Testis (tissue), 3 donors: Measurements from ENCODE around the gene TOM1L2. TPM values are rescaled to one million over a fixed set of nuclear protein-coding genes. Genes with fewer than 3 reads are reported as not detected.

ENCODE experiments used
- DNase-seq: peaks from one replicate; pipeline ENCODE4 v3.0.0-alpha.2; 2019
- H3K27ac ChIP-seq, 2 donors: fragments of 200-600 bp; sonication (generic); one replicate each; pipeline ENCODE4 v1.5.1; 2019
- H3K27me3 ChIP-seq: fragments of 200-600 bp; sonication (generic); one replicate; pipeline ENCODE4 v1.5.1; 2019
- H3K36me3 ChIP-seq: fragments of 200-600 bp; sonication (generic); one replicate; pipeline ENCODE4 v1.5.1; 2017; ENCODE audit warnings: low read depth; ENCODE audit errors: missing control alignments
- H3K4me1 ChIP-seq: fragments of 200-600 bp; sonication (generic); one replicate; pipeline ENCODE4 v1.5.1; 2019
- H3K4me3 ChIP-seq, 2 donors: fragments of 200-600 bp; sonication (generic); one replicate each; pipeline ENCODE4 v1.5.1; 2017 to 2019
- H3K9me3 ChIP-seq: fragments of 200-600 bp; sonication (generic); one replicate; pipeline ENCODE4 v1.5.1; 2017
- CTCF ChIP-seq, 3 experiments: fragments of 450-650 bp in 2 of 3; fragments of 200-600 bp in 1 of 3; sonication (generic) in 1 of 3; IDR thresholded peaks; one replicate each; pipeline ENCODE4 v1.5.1; 2016 to 2019; ENCODE audit warnings: antibody characterized with exemption in 3 of 3, mild to moderate bottlenecking in 2 of 3, moderate library complexity in 1 of 3
- POLR2A ChIP-seq: fragments of 450-650 bp; IDR thresholded peaks from one replicate; pipeline ENCODE4 v1.6.1; 2017; ENCODE audit warnings: antibody characterized with exemption, mild to moderate bottlenecking, moderate library complexity
- WGBS, 2 donors: methylation state at CpG; one replicate each; pipeline ENCODE4 v1.1.5; 2018; 5-methylcytosine and 5-hydroxymethylcytosine counted together
- intact Hi-C: fragments of 100-400 bp; cut with DNase I; formaldehyde crosslinking; loops from one replicate; pipeline ENCODE4 v1.15.1; 2023; ENCODE audit warnings: low total_unique reads
- polyA plus RNA-seq: library from polyadenylated mRNA; stranded (reverse); fragments of 350-450 nt; fragmentation: Illumina TruSeq; extraction: RNeasy Lipid Tissue Mini Kit (QIAGEN cat#74804); gene quantifications from one replicate; pipeline ENCODE4 v1.2.3, GENCODE V29; 2014; ENCODE audit warnings: low read depth, low replicate concordance; ENCODE audit not compliant: insufficient read depth
- total RNA-seq, 2 donors: library from RNA; depleted of rRNA; stranded (reverse); fragments of >200 nt; gene quantifications; one replicate each; pipeline ENCODE4 v1.2.3, GENCODE V29; 2016

Gene TOM1L2
- total and polyA plus RNA-seq, 3 donors from 2014 or later: 92.4 to 221 (median 218) TPM

DNA sequence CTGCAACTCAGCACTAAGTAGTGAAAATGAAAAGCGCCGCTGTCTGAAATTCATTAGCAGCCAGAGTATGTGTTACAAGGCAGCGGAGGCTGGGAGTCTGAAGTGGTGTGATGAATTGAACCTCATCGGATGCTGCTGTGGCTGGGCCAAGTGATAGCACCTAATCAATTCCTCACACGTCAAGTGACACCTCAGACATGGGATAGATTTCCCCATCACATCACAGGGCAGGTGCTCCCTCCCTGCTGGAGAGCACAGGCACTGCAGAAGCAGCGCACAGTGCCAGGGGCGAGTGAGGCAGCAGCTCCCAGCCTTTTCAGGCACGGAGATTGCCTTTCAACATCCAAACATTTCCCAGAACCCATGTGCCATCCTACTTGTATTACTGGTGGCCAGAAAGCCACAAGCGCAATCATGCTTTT lies 32.7 kb upstream of the TOM1L2 start:
- intact Hi-C loops: no loop called here
- no peaks in the 10 kb centered on the region for H3K27me3 ChIP-seq
- no peaks in the 10 kb centered on the region for H3K9me3 ChIP-seq
- H3K4me3 ChIP-seq: no peak overlapping the region
- no peak for DNase-seq
- H3K36me3 ChIP-seq: no peaks in the 10 kb centered on the region
- no peaks in the 10 kb centered on the region for H3K4me1 ChIP-seq
- WGBS, 2 donors: 95% methylated on average over 8 to 9 of the region's 9 CpGs
- TF ChIP-seq POLR2A (no peak), CTCF (IDR thresholded peaks at IDR 0.05) (no peak)
- H3K27ac ChIP-seq: no peak overlapping the region

GRCh38 chr17:18004345-18004744 lies 32.1 kb upstream of the TOM1L2 start:
- H3K4me3 ChIP-seq: no peak overlapping the region
- TF ChIP-seq POLR2A: no peak
- TF ChIP-seq CTCF (IDR thresholded peaks at IDR 0.05): no peak
- no peaks in the 10 kb centered on the region for H3K9me3 ChIP-seq
- no peaks in the 10 kb centered on the region for H3K27me3 ChIP-seq
- 92 to 93% methylated on average over 9 of the region's 9 CpGs for WGBS, 2 donors
- no peak for DNase-seq
- no peaks in the 10 kb centered on the region for H3K4me1 ChIP-seq
- no peak overlapping the region for H3K27ac ChIP-seq
- H3K36me3 ChIP-seq: no peaks in the 10 kb centered on the region
- intact Hi-C loops: no loop called here

GRCh38 chr17:18002171-18002570 lies 30.0 kb upstream of the TOM1L2 start:
- Histone ChIP-seq H3K9me3 (no peaks in the 10 kb centered on the region), H3K27me3 (no peaks in the 10 kb centered on the region), H3K27ac (no peak overlapping the region), H3K36me3 (no peaks in the 10 kb centered on the region), H3K4me3 (no peak overlapping the region), H3K4me1 (no peaks in the 10 kb centered on the region)
- intact Hi-C loops: no loop called here
- 93 to 94% methylated on average over 2 of the region's 2 CpGs for WGBS, 2 donors
- no peak for TF ChIP-seq POLR2A
- no peak for TF ChIP-seq CTCF (IDR thresholded peaks at IDR 0.05)
- no peak for DNase-seq

DNA sequence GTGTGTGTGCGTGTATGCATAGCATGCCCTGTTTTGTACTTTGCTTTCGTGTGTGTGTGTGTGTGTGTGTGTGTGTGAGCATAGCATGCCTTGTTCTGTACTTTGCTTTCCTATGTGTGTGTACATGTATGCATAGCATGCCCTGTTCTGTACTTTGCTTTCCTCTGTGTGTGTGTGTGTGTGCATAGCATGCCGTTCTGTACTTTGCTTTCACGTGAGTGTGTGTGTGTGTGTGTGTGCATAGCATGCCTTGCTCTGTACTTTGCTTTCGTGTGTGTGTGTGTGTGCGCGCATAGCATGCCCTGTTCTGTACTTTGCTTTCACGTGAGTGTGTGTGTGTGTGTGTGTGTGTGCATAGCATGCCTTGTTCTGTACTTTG lies 27.8 kb upstream of the TOM1L2 start:
- no peaks in the 10 kb centered on the region for H3K36me3 ChIP-seq
- WGBS, 2 donors: 82 to 90% methylated on average over 8 of the region's 8 CpGs
- H3K27me3 ChIP-seq: no peaks in the 10 kb centered on the region
- no peaks in the 10 kb centered on the region for H3K4me1 ChIP-seq
- no peak for TF ChIP-seq POLR2A
- TF ChIP-seq CTCF (IDR thresholded peaks at IDR 0.05): no peak
- intact Hi-C loops: no loop called here
- H3K27ac ChIP-seq: no peak overlapping the region
- H3K4me3 ChIP-seq: no peak overlapping the region
- no peak for DNase-seq
- no peaks in the 10 kb centered on the region for H3K9me3 ChIP-seq

DNA sequence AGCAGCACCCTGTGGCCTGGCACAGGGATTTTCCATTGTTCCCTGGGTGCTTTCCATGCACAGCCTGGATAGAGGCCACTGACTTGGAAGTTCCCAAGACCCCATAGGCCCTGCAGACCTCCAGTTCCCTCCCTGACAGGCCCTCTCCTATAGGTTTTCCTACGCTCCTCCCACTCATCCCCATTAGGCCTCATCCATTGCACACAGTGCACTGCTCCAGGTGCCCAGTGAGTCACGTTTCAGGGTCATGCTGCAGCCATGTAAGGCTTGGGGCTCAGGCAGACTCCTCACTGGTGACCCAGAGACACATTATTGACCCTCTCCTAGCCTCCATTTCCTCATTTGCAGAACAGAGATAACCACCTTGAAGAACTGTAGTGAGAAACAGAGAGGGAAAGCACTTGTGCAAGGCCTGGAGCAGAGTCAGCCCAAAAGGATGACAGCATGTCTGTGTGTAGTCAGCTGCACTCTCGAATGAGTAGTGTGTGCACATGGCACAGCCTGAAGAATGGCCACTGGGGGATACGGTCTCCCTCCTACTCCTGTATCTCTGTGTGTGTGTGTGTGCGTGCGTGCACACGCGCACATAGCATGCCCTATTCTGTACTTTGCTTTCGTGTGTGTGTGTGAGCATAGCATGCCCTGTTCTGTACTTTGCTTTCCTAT lies 27.3 kb upstream of the TOM1L2 start:
- Histone ChIP-seq H3K4me3 (no peak overlapping the region), H3K36me3 (no peaks in the 10 kb centered on the region), H3K4me1 (no peaks in the 10 kb centered on the region), H3K9me3 (no peaks in the 10 kb centered on the region), H3K27me3 (no peaks in the 10 kb centered on the region), H3K27ac (no peak overlapping the region)
- intact Hi-C loops: no loop called here
- 87 to 89% methylated on average over 9 of the region's 9 CpGs for WGBS, 2 donors
- DNase-seq: no peak
- TF ChIP-seq CTCF (IDR thresholded peaks at IDR 0.05) (no peak), POLR2A (no peak)
